ENCODE data around the gene FAM170A.

DNA sequence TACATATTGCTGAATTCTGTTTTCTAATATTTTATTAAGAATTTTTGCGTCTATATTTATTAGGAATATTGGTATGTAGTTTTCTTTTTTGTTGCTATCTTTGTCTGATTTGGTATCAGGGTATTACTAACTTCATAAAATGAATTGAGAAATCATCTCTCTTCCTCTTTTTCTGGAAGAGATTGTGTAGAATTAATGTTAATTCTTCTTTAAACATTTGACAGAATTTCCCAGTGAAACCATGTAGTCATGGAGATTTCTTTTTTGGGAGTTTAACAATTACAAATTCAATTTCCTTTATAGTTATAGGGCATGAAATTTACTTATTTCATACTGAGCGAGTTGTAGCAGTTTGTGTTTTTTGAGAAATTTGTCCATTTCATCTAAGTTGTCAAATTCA is 3.3 kb upstream of the FAM170A start:
- TF ChIP-seq EP300 (IDR thresholded peaks at IDR 0.05), result no peak
- TF ChIP-seq, protein P1, sequence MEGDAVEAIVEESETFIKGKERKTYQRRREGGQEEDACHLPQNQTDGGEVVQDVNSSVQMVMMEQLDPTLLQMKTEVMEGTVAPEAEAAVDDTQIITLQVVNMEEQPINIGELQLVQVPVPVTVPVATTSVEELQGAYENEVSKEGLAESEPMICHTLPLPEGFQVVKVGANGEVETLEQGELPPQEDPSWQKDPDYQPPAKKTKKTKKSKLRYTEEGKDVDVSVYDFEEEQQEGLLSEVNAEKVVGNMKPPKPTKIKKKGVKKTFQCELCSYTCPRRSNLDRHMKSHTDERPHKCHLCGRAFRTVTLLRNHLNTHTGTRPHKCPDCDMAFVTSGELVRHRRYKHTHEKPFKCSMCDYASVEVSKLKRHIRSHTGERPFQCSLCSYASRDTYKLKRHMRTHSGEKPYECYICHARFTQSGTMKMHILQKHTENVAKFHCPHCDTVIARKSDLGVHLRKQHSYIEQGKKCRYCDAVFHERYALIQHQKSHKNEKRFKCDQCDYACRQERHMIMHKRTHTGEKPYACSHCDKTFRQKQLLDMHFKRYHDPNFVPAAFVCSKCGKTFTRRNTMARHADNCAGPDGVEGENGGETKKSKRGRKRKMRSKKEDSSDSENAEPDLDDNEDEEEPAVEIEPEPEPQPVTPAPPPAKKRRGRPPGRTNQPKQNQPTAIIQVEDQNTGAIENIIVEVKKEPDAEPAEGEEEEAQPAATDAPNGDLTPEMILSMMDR (IDR thresholded peaks at IDR 0.05), result no peak
- TF ChIP-seq POLR2AphosphoS5 (IDR thresholded peaks at IDR 0.05), result no peak

All from upper lobe of left lung (tissue), 4 donors.